Epithelial cell of proximal tubule (primary cell): ENCODE data around the gene IGSF8. TPM values are rescaled to one million over a fixed set of nuclear protein-coding genes. Genes with fewer than 3 reads are reported as not detected.

Experiments
- DNase-seq: peaks from one replicate; pipeline ENCODE4 v3.0.0-alpha.2; 2011; ENCODE audit warnings: low read depth
- H3K4me3 ChIP-seq: 2 replicates; pipeline ENCODE4 v1.5.1; 2011; ENCODE audit warnings: low read depth, mild to moderate bottlenecking, low read length
- CTCF ChIP-seq: conservative IDR thresholded peaks from 2 replicates; pipeline ENCODE4 v1.5.1; 2012; ENCODE audit warnings: low read depth, mild to moderate bottlenecking, low read length
- total RNA-seq: library from RNA; depleted of rRNA; stranded (reverse); fragments of >200 nt; gene quantifications from 2 replicates; pipeline ENCODE4 v1.2.3, GENCODE V29; 2015

Gene IGSF8
- total RNA-seq, 1 donor from 2014 or later: 33.3 TPM

GRCh38 chr1:160068225-160068624, 30.2 kb downstream of the IGSF8 start:
- DNase-seq: no peak
- H3K4me3 ChIP-seq: no peak overlapping the region
- TF ChIP-seq CTCF: no peak

- H3K4me3 ChIP-seq: no peak overlapping the region
- DNase-seq: no peak
- TF ChIP-seq CTCF: no peak
These were observed 31.3 kb downstream of the IGSF8 start for GRCh38 chr1:160066829-160067745.

GRCh38 chr1:160064746-160065145, 33.7 kb downstream of the IGSF8 start:
- no peak overlapping the region for H3K4me3 ChIP-seq
- DNase-seq: no peak
- no peak for TF ChIP-seq CTCF

GRCh38 chr1:160064164-160064563, 34.3 kb downstream of the IGSF8 start:
- H3K4me3 ChIP-seq: no peak overlapping the region
- no peak for DNase-seq
- TF ChIP-seq CTCF: no peak

- DNase-seq: no peak
- no peak overlapping the region for H3K4me3 ChIP-seq
- TF ChIP-seq CTCF: no peak
These were observed 35.2 kb downstream of the IGSF8 start for GRCh38 chr1:160063176-160063575.

- no peak for DNase-seq
- no peak for TF ChIP-seq CTCF
- H3K4me3 ChIP-seq: no peak overlapping the region
These were observed 36.2 kb downstream of the IGSF8 start for GRCh38 chr1:160062230-160062532.
